ENCODE data around the gene TXNDC11. TPM values are rescaled to one million over a fixed set of nuclear protein-coding genes. Genes with fewer than 3 reads are reported as not detected.

TXNDC11 gene
- polyA plus RNA-seq, 2 of the 4 experiments (the other 2 are of a cell fraction): 22.7 to 42.4 TPM

GRCh38 chr16:11651796-11652195, 90.9 kb downstream of the TXNDC11 start:
- H3K4me2 ChIP-seq: peak overlapping the region; percentile 35; the same call in 2 of the 3 replicates
- peak overlapping the region; percentile 5 to 40; a peak in 3 of 6 replicates for H3K27ac ChIP-seq
- H3K4me3 ChIP-seq: no peak overlapping the region
- WGBS (ENCODE audit: missing lambda C conversion rate): 47% methylated on average over 8 of the region's 8 CpGs
- H3K4me1 ChIP-seq: peaks cover 11% of the 10 kb centered on the region; the same call in 2 of the 3 replicates
- ATAC-seq: peak in 1 of 2 experiments; percentile 35; a peak in 2 of 6 replicates
- H3K9me3 ChIP-seq: no peaks in the 10 kb centered on the region
- no peak for DNase-seq (ENCODE audit: low read depth in 1 of 2, low spot score in 1 of 2)
- TF ChIP-seq HOXA7 (CRISPR knock-in tag; IDR thresholded peaks at IDR 0.05) (no peak), TP53 (CRISPR knock-in tag; IDR thresholded peaks at IDR 0.05) (no peak), USF2 (IDR thresholded peaks at IDR 0.05) (no peak), HOXB5 (CRISPR knock-in tag; IDR thresholded peaks at IDR 0.05) (no peak), POLR2A (IDR thresholded peaks at IDR 0.05; ENCODE audit: low read length) (no peak), ZC3H11A (IDR thresholded peaks at IDR 0.05) (no peak), RNF2 (IDR thresholded peaks at IDR 0.05; ENCODE audit: borderline replicate concordance, low read depth) (no peak), MAX (IDR thresholded peaks at IDR 0.05) (no peak), ESRRA (IDR thresholded peaks at IDR 0.05; ENCODE audit: borderline replicate concordance, low read length) (no peak), FOSB (CRISPR knock-in tag; IDR thresholded peaks at IDR 0.05) (no peak), ZFP36 (IDR thresholded peaks at IDR 0.05; ENCODE audit: borderline replicate concordance, partially characterized antibody) (no peak), JUNB (IDR thresholded peaks at IDR 0.05) (no peak), HOXB13 (CRISPR knock-in tag; IDR thresholded peaks at IDR 0.05; ENCODE audit: low read depth) (no peak), FOXS1 (CRISPR knock-in tag; IDR thresholded peaks at IDR 0.05) (no peak), NFE2L2 (conservative IDR thresholded peaks at IDR 0.05; ENCODE audit: low read length) (no peak), MAZ (IDR thresholded peaks at IDR 0.05; ENCODE audit: borderline replicate concordance, low read depth, low read length) (no peak), EHMT2 (IDR thresholded peaks at IDR 0.05; ENCODE audit: low read depth) (no peak)
- TF ChIP-seq, protein P1, sequence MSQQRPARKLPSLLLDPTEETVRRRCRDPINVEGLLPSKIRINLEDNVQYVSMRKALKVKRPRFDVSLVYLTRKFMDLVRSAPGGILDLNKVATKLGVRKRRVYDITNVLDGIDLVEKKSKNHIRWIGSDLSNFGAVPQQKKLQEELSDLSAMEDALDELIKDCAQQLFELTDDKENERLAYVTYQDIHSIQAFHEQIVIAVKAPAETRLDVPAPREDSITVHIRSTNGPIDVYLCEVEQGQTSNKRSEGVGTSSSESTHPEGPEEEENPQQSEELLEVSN (IDR thresholded peaks at IDR 0.05; ENCODE audit: borderline replicate concordance, low read depth): no peak
- TF ChIP-seq, protein P2, sequence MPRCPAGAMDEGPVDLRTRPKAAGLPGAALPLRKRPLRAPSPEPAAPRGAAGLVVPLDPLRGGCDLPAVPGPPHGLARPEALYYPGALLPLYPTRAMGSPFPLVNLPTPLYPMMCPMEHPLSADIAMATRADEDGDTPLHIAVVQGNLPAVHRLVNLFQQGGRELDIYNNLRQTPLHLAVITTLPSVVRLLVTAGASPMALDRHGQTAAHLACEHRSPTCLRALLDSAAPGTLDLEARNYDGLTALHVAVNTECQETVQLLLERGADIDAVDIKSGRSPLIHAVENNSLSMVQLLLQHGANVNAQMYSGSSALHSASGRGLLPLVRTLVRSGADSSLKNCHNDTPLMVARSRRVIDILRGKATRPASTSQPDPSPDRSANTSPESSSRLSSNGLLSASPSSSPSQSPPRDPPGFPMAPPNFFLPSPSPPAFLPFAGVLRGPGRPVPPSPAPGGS (IDR thresholded peaks at IDR 0.05): no peak
- no peak for FAIRE-seq
- POLR2A ChIA-PET: interaction anchor here (0.7 kb wide), 1 partner anchor 91 kb away, joined by 5 read pairs; no protein-coding TSS in a partner anchor
- CTCF ChIA-PET: interaction anchor here (0.6 to 1.6 kb wide), 5 partner anchors 9 to 260 kb away, joined by 3 to 9 read pairs (median 3); no protein-coding TSS in a partner anchor

DNA sequence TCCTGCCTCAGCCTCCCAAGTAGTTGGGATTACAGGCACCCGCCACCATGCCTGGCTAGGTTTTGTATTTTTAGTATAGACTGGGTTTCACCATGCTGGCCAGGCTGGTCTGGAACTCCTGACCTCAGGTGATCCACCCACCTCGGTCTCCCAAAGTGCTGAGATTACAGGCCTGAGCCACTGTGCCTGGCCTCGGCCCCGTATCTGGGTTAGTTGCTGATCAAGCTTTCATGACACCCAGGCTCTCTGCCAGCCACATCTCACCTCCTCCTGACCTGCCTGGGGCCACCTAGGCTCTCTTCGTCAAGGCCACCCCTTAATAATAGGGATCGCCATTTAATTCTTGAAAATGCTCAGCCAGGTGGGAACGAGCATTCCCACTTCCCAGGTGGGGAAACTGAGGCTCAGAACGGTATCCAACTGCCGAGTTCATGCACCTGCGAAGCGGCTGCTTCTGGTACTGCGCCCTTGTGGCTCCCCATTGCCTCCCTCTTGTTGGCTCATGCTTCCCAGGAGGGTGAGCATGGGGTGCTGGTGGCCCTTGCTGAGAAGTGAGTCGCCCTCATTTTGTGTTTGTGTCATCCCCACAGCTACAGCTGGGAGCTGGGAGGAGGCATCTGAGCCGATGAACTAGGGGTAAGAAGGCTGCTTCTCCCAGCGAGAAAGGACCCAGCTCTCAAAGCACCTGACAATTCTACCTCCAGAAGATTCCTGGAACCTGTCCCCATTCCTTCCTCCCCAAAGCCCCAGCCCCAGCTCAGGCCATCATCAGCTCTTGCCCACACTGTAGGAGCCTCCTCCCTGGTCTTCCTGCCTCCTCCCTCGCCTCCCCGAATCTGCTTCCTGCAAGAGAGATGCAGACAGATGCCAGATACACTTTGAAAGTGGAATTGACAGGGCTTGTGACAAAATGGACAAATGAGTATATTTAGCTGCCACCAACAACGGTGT, 91.7 kb downstream of the TXNDC11 start:
- peak; percentile 54 to 60; a peak in 5 of 6 replicates for ATAC-seq

More for the DNA sequence above, 91.7 kb downstream of the TXNDC11 start:
- Histone ChIP-seq H3K4me2 (peak overlapping the region; percentile 3; the same call in 2 of the 3 replicates), H3K4me3 (no peak overlapping the region), H3K4me1 (peaks cover 11% of the 10 kb centered on the region; the same call in 2 of the 3 replicates), H3K9me3 (no peaks in the 10 kb centered on the region), H3K27ac (peak overlapping the region in 1 of 2 experiments; percentile 40; a peak in 3 of 6 replicates)
- WGBS (ENCODE audit: missing lambda C conversion rate): 82% methylated on average over 18 of the region's 18 CpGs
- ChIA-PET CTCF (interaction anchor here (0.6 to 1.7 kb wide), 7 partner anchors 9 to 261 kb away, joined by 3 to 9 read pairs (median 4); no protein-coding TSS in a partner anchor), POLR2A (no interaction called here)
- TF ChIP-seq ZSCAN20 (CRISPR knock-in tag; IDR thresholded peaks at IDR 0.05) (no peak), GATA3 (IDR thresholded peaks at IDR 0.05; ENCODE audit: borderline replicate concordance) (no peak), RFX5 (IDR thresholded peaks at IDR 0.05) (no peak), EHF (CRISPR knock-in tag; IDR thresholded peaks at IDR 0.05) (no peak), CHD2 (IDR thresholded peaks at IDR 0.05; ENCODE audit: low read length, partially characterized antibody) (no peak), CBX2 (IDR thresholded peaks at IDR 0.05; ENCODE audit: borderline replicate concordance, low read depth) (no peak), ZFP36 (IDR thresholded peaks at IDR 0.05; ENCODE audit: borderline replicate concordance, partially characterized antibody) (no peak)
- TF ChIP-seq, protein P3, sequence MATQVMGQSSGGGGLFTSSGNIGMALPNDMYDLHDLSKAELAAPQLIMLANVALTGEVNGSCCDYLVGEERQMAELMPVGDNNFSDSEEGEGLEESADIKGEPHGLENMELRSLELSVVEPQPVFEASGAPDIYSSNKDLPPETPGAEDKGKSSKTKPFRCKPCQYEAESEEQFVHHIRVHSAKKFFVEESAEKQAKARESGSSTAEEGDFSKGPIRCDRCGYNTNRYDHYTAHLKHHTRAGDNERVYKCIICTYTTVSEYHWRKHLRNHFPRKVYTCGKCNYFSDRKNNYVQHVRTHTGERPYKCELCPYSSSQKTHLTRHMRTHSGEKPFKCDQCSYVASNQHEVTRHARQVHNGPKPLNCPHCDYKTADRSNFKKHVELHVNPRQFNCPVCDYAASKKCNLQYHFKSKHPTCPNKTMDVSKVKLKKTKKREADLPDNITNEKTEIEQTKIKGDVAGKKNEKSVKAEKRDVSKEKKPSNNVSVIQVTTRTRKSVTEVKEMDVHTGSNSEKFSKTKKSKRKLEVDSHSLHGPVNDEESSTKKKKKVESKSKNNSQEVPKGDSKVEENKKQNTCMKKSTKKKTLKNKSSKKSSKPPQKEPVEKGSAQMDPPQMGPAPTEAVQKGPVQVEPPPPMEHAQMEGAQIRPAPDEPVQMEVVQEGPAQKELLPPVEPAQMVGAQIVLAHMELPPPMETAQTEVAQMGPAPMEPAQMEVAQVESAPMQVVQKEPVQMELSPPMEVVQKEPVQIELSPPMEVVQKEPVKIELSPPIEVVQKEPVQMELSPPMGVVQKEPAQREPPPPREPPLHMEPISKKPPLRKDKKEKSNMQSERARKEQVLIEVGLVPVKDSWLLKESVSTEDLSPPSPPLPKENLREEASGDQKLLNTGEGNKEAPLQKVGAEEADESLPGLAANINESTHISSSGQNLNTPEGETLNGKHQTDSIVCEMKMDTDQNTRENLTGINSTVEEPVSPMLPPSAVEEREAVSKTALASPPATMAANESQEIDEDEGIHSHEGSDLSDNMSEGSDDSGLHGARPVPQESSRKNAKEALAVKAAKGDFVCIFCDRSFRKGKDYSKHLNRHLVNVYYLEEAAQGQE (IDR thresholded peaks at IDR 0.05): no peak
- TF ChIP-seq, protein P4, sequence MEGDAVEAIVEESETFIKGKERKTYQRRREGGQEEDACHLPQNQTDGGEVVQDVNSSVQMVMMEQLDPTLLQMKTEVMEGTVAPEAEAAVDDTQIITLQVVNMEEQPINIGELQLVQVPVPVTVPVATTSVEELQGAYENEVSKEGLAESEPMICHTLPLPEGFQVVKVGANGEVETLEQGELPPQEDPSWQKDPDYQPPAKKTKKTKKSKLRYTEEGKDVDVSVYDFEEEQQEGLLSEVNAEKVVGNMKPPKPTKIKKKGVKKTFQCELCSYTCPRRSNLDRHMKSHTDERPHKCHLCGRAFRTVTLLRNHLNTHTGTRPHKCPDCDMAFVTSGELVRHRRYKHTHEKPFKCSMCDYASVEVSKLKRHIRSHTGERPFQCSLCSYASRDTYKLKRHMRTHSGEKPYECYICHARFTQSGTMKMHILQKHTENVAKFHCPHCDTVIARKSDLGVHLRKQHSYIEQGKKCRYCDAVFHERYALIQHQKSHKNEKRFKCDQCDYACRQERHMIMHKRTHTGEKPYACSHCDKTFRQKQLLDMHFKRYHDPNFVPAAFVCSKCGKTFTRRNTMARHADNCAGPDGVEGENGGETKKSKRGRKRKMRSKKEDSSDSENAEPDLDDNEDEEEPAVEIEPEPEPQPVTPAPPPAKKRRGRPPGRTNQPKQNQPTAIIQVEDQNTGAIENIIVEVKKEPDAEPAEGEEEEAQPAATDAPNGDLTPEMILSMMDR (IDR thresholded peaks at IDR 0.05): no peak
- no peak for FAIRE-seq
- no peak for DNase-seq (ENCODE audit: low read depth in 1 of 2, low spot score in 1 of 2)

Data from A549 (cell line).